Erythroblast (primary cell): ENCODE measurements around the gene UNC5A.

ENCODE experiments used
- GATA1 ChIP-seq: IDR thresholded peaks from 2 replicates; pipeline ENCODE4 v1.6.1; 2011; ENCODE audit warnings: low read depth, mild to moderate bottlenecking, control low read depth, low read length, moderate library complexity
- POLR2A ChIP-seq: IDR thresholded peaks from 2 replicates; pipeline ENCODE4 v1.6.1; 2011; ENCODE audit warnings: mild to moderate bottlenecking, low read length

GRCh38 chr5:176822793-176823481, 12.6 kb downstream of the UNC5A start:
- TF ChIP-seq POLR2A, result no peak
- TF ChIP-seq GATA1, result no peak
